ENCODE measurements around the gene ATP2B2. TPM values are rescaled to one million over a fixed set of nuclear protein-coding genes. Genes with fewer than 3 reads are reported as not detected.

ATP2B2 gene
- total RNA-seq, 1 donor from 2014 or later = not detected

DNA sequence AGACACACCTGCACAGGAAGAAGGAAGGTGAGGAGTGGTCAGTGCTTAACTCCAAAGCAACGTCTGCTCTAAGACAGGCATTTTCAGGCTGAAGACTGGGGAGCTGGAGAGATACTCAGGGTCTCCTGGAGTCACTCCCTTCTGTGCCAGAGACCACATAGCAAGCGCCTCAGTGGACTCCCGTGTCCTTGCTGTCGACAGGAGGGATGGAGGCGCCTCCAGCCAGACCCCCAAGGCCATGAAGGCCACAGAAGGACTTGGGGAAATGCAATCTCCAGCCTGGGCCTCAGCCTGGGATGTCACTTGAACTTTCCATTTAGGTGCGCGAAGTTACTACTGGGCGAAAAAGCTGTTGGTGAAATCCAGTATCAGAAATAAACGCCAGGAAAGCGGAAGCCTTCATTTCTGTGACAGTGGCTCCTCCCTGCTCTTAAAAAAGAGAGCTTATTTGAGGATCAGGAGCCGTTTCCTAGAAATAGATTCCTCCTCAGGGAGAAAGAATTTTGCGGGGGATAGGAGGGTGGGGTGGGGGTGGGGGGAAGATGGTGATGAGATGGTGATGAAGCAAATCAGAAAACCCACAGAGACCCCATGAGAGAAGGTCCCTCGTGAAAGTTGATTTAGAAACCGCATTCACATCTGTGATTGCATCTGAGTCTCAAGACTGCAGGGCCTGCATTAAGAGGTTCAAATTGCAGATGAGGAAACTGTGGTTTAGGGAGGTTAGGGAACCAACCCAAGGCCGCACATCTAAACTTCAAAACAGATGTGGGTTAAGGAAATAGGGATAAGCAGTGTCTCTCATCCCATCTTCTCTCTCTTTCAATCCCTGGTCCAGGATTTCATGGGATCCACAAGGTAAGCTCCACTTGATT, 78.8 kb downstream of the ATP2B2 start:
- DNase-seq (ENCODE audit: low read depth) = no peak
- Histone ChIP-seq H3K4me3 (ENCODE audit: low read depth, low read length) (no peak overlapping the region), H3K36me3 (ENCODE audit: control insufficient read depth, insufficient read depth, low read length) (no peaks in the 10 kb centered on the region), H3K27me3 (ENCODE audit: control insufficient read depth, insufficient read depth, low read length) (peaks cover 4% of the 10 kb centered on the region)
- TF ChIP-seq, protein P1, sequence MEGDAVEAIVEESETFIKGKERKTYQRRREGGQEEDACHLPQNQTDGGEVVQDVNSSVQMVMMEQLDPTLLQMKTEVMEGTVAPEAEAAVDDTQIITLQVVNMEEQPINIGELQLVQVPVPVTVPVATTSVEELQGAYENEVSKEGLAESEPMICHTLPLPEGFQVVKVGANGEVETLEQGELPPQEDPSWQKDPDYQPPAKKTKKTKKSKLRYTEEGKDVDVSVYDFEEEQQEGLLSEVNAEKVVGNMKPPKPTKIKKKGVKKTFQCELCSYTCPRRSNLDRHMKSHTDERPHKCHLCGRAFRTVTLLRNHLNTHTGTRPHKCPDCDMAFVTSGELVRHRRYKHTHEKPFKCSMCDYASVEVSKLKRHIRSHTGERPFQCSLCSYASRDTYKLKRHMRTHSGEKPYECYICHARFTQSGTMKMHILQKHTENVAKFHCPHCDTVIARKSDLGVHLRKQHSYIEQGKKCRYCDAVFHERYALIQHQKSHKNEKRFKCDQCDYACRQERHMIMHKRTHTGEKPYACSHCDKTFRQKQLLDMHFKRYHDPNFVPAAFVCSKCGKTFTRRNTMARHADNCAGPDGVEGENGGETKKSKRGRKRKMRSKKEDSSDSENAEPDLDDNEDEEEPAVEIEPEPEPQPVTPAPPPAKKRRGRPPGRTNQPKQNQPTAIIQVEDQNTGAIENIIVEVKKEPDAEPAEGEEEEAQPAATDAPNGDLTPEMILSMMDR (IDR thresholded peaks at IDR 0.05; ENCODE audit: insufficient read depth, low read length, poor library complexity, severe bottlenecking) = no peak

DNA sequence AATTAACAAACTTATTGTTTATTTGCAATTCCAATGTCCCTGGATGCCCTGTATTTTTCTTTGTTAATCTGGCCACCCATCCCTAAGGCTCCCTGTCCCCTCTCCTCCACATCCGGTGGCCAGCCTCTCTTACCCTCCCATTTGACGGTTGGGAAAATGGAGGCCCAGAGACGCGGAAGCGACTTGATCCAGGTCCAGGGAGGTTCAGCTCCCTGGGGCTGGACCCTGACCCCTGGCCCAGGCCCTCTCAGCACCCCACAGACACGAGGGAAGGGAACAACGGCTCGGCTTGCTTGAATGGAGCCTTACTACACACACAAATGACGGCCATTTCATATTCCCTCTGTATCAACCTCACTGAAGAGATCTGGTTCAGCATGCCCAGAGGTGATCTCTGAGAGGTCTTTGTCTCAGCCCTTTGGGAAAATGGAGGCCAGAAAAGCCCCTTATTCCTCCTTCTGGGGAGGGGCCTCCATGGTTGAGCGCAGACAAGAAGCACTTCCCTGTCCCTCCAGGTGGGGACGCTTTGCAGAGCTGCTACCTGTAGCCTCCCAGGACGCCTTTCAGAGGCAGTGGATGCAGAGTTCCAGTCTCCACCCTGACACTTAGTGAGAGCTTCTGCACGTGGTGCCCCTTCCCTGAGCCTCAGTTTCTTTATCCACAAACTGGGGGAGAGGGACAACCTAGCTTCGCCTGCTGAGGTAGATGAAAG, 82.1 kb downstream of the ATP2B2 start:
- DNase-seq (ENCODE audit: low read depth) = no peak
- no peaks in the 10 kb centered on the region for H3K36me3 ChIP-seq (ENCODE audit: control insufficient read depth, insufficient read depth, low read length)
- H3K27me3 ChIP-seq (ENCODE audit: control insufficient read depth, insufficient read depth, low read length) = peaks cover 8% of the 10 kb centered on the region
- H3K4me3 ChIP-seq (ENCODE audit: low read depth, low read length) = no peak overlapping the region
- TF ChIP-seq, protein P1 (IDR thresholded peaks at IDR 0.05; ENCODE audit: insufficient read depth, low read length, poor library complexity, severe bottlenecking) = no peak

DNA sequence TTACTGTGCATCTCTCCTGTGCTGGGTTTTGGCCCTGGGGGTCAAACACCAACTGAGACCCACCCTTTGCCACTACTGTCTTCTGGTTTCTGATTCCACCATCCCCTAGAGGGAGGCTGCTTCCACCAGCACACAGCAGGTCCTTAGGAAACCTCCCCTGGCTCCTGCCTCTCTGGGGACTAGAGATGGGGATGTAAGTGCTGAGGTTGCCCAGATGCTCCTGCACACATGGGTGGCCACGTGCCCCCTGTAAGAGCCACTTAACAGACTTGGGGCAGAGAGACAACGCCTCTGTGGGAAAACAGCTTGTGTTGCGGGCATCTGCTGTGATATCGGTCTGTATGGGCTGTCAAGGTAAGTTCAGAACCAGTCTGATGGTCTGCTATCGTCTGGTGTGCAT, 83.4 kb downstream of the ATP2B2 start:
- Histone ChIP-seq H3K4me3 (ENCODE audit: low read depth, low read length) (no peak overlapping the region), H3K36me3 (ENCODE audit: control insufficient read depth, insufficient read depth, low read length) (no peaks in the 10 kb centered on the region)
- TF ChIP-seq, protein P1 (IDR thresholded peaks at IDR 0.05; ENCODE audit: insufficient read depth, low read length, poor library complexity, severe bottlenecking) = no peak

DNA sequence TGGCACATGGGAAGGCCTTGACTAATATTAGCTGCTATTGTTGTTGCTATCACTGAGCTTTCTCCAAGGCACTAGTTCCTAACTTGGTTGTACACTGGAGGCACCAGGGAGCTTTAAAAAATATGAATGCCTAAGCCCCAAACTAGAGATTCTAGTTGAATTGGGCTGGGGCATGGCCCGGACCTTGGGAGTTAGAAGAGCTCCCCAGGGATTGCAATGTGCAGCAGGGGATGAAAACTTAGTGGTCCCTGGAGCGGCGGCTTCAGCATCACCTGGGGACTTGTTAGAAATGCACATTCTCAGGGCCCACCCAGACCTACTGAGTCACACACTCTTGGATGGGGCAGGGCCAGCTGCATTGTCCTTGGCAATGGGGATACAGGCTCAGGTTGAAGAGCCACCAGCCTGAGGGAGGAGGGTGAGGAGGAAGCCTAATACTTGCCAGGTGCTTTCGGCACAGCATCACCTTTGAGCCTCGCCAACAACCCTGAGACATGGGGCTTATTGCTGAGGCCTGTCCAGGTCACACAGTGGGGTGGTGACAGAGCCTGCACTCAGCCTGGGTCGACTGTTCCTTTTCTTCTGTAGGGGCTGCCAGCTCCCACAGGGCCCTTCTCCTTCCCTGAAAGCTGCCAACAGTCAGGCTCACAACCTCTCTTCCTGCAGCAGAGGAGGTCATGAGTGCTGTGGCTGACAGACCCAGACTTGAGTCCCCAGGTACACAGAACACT, 84.5 kb downstream of the ATP2B2 start:
- TF ChIP-seq, protein P1 (IDR thresholded peaks at IDR 0.05; ENCODE audit: insufficient read depth, low read length, poor library complexity, severe bottlenecking) = no peak
- no peak overlapping the region for H3K4me3 ChIP-seq (ENCODE audit: low read depth, low read length)
- H3K27me3 ChIP-seq (ENCODE audit: control insufficient read depth, insufficient read depth, low read length) = peaks cover 12% of the 10 kb centered on the region
- H3K36me3 ChIP-seq (ENCODE audit: control insufficient read depth, insufficient read depth, low read length) = no peaks in the 10 kb centered on the region
- DNase-seq (ENCODE audit: low read depth) = no peak

More for the DNA sequence above, 83.4 kb downstream of the ATP2B2 start:
- peaks cover 10% of the 10 kb centered on the region for H3K27me3 ChIP-seq (ENCODE audit: control insufficient read depth, insufficient read depth, low read length)
- no peak for DNase-seq (ENCODE audit: low read depth)

DNA sequence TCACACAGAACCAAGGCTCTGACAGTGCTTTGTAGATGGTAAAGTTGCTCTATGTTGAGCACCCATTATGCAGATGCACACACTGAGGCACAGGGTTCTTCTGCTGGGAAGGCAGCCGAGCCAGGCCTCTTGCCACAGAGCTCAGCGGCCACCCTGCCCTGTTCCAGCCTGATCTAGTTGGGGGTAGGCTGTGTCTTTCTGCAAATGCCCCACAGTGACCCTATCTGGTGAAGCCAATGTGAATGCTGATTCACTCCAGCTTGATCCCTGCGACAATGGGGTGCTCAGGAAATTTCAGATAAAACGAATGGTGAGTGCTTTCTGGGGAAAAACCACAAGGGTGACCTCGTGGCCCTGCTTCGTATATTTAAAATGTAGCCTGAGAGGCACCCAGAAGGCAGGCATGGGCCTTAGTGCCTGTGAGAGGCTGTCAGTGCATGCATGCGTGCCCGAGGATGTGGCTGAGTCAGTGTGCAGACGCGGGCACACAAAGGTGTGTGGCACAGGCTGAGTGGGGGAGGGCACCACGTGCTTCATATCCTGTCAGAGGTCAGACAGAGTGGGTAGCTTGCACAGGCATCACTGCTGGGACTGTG, 85.7 kb downstream of the ATP2B2 start:
- DNase-seq (ENCODE audit: low read depth) = peak; percentile 65
- peaks cover 15% of the 10 kb centered on the region for H3K27me3 ChIP-seq (ENCODE audit: control insufficient read depth, insufficient read depth, low read length)
- TF ChIP-seq, protein P1 (IDR thresholded peaks at IDR 0.05; ENCODE audit: insufficient read depth, low read length, poor library complexity, severe bottlenecking) = no peak

More for the DNA sequence above, 85.7 kb downstream of the ATP2B2 start:
- no peak overlapping the region for H3K4me3 ChIP-seq (ENCODE audit: low read depth, low read length)
- no peaks in the 10 kb centered on the region for H3K36me3 ChIP-seq (ENCODE audit: control insufficient read depth, insufficient read depth, low read length)
